ENCODE results near the gene CKS1B. TPM values are rescaled to one million over a fixed set of nuclear protein-coding genes. Genes with fewer than 3 reads are reported as not detected.
"Not testable (repeated sequence)": the region's sequence is repeated elsewhere in the genome, so short reads cannot be mapped to it uniquely, and the experiment has no call there.

Gene CKS1B
- total RNA-seq, 1 donor from 2014 or later: 23.2 TPM

- H3K4me3 Mint-ChIP-seq (ENCODE audit: unreplicated experiment): no peak overlapping the region
- H3K36me3 Mint-ChIP-seq (ENCODE audit: low read depth): peaks cover 3% of the 10 kb centered on the region
- H3K4me1 Mint-ChIP-seq (ENCODE audit: low read depth): peaks cover 40% of the 10 kb centered on the region
- no peaks in the 10 kb centered on the region for H3K9me3 Mint-ChIP-seq (ENCODE audit: low read depth)
- no peaks in the 10 kb centered on the region for H3K27me3 Mint-ChIP-seq (ENCODE audit: low read depth)
- DNase-seq (ENCODE audit: low spot score): no peak
- TF ChIP-seq, protein P1, sequence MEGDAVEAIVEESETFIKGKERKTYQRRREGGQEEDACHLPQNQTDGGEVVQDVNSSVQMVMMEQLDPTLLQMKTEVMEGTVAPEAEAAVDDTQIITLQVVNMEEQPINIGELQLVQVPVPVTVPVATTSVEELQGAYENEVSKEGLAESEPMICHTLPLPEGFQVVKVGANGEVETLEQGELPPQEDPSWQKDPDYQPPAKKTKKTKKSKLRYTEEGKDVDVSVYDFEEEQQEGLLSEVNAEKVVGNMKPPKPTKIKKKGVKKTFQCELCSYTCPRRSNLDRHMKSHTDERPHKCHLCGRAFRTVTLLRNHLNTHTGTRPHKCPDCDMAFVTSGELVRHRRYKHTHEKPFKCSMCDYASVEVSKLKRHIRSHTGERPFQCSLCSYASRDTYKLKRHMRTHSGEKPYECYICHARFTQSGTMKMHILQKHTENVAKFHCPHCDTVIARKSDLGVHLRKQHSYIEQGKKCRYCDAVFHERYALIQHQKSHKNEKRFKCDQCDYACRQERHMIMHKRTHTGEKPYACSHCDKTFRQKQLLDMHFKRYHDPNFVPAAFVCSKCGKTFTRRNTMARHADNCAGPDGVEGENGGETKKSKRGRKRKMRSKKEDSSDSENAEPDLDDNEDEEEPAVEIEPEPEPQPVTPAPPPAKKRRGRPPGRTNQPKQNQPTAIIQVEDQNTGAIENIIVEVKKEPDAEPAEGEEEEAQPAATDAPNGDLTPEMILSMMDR (IDR thresholded peaks at IDR 0.05): peak; percentile 67
- no peak overlapping the region for H3K27ac Mint-ChIP-seq (ENCODE audit: unreplicated experiment)
Measured at GRCh38 chr1:154973344-154974101, 958 bp upstream of the CKS1B start.

DNA sequence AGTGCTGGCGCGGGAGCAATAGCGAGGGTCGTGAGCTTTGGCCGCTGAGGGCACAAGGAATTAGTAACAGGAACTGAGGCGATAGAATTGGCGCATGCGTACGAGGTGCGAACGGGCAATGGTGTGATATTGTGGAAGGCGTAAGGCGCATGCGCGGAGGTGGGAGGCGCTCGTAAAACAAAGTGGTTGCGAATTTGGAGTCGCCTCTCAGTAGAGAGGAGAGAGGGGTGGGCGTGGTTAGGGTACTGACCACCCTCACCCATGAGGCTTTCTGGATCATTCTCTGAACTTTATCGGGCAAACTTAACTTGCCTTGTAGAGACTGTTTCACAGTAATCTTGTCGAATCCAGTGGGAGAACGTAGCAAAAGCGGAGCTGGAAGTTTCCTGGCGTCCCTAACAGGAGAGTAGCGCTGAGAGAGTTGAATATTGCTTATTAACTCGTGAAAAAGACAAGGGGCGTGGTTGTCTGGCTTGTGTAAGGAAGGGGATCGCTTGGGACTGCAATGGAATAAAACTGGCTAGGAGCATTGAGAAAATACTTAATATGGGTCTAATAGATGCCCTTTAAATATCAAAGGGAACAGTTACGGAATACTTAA is 427 bp downstream of the CKS1B start:
- Mint-ChIP-seq H3K27ac (ENCODE audit: unreplicated experiment) (no peak overlapping the region), H3K4me3 (ENCODE audit: unreplicated experiment) (no peak overlapping the region), H3K9me3 (ENCODE audit: low read depth) (no peaks in the 10 kb centered on the region), H3K27me3 (ENCODE audit: low read depth) (no peaks in the 10 kb centered on the region), H3K4me1 (ENCODE audit: low read depth) (peaks cover 28% of the 10 kb centered on the region), H3K36me3 (ENCODE audit: low read depth) (no peaks in the 10 kb centered on the region)
- DNase-seq (ENCODE audit: low spot score): no peak
- TF ChIP-seq, protein P1 (IDR thresholded peaks at IDR 0.05): no peak

- DNase-seq (ENCODE audit: low spot score): no peak
- Mint-ChIP-seq H3K36me3 (ENCODE audit: low read depth) (no peaks in the 10 kb centered on the region), H3K9me3 (ENCODE audit: low read depth) (no peaks in the 10 kb centered on the region), H3K4me3 (ENCODE audit: unreplicated experiment) (no peak overlapping the region), H3K27ac (ENCODE audit: unreplicated experiment) (no peak overlapping the region), H3K4me1 (ENCODE audit: low read depth) (peaks cover 28% of the 10 kb centered on the region), H3K27me3 (ENCODE audit: low read depth) (no peaks in the 10 kb centered on the region)
- TF ChIP-seq, protein P1 (IDR thresholded peaks at IDR 0.05): no peak
Measured at GRCh38 chr1:154975409-154976059, 1.1 kb downstream of the CKS1B start.

- H3K4me3 Mint-ChIP-seq (ENCODE audit: unreplicated experiment); H3K27me3 Mint-ChIP-seq (ENCODE audit: low read depth); H3K27ac Mint-ChIP-seq (ENCODE audit: unreplicated experiment); DNase-seq (ENCODE audit: low spot score); H3K4me1 Mint-ChIP-seq (ENCODE audit: low read depth); H3K9me3 Mint-ChIP-seq (ENCODE audit: low read depth); H3K36me3 Mint-ChIP-seq (ENCODE audit: low read depth): not testable (repeated sequence)
Measured at GRCh38 chr1:154977762-154978161, 3.3 kb downstream of the CKS1B start.

GRCh38 chr1:154978360-154978759 is 3.9 kb downstream of the CKS1B start:
- TF ChIP-seq, protein P1 (IDR thresholded peaks at IDR 0.05): no peak
- Mint-ChIP-seq H3K4me3 (ENCODE audit: unreplicated experiment) (no peak overlapping the region), H3K4me1 (ENCODE audit: low read depth) (peaks cover 3% of the 10 kb centered on the region), H3K27me3 (ENCODE audit: low read depth) (no peaks in the 10 kb centered on the region), H3K27ac (ENCODE audit: unreplicated experiment) (no peak overlapping the region), H3K9me3 (ENCODE audit: low read depth) (no peaks in the 10 kb centered on the region), H3K36me3 (ENCODE audit: low read depth) (no peaks in the 10 kb centered on the region)
- DNase-seq (ENCODE audit: low spot score): no peak

Measured in chondrocyte (in vitro differentiated cells).